Neural cell (in vitro differentiated cells): ENCODE data around the gene CCDC73. TPM values are rescaled to one million over a fixed set of nuclear protein-coding genes. Genes with fewer than 3 reads are reported as not detected.

Experiments
- H2AFZ ChIP-seq: fragments of 200-600, 300-800 bp; sonication (generic), shearing (Covaris generic); 2 replicates; pipeline ENCODE4 v1.6.0; 2014; ENCODE audit warnings: low read depth, mild to moderate bottlenecking, antibody characterized with exemption, low read length, moderate library complexity
- H3F3A ChIP-seq: fragments of 200-600 bp; shearing (Covaris generic); 2 replicates; pipeline ENCODE4 v1.6.1; 2016; ENCODE audit warnings: mild to moderate bottlenecking, moderate library complexity, mixed read lengths, antibody characterized with exemption, low read length; ENCODE audit not compliant: insufficient read depth, poor library complexity, severe bottlenecking
- H3K27ac ChIP-seq: fragments of 200-600, 300-800 bp; sonication (generic), shearing (Covaris generic); 2 replicates; pipeline ENCODE4 v1.5.1; 2014; ENCODE audit warnings: mild to moderate bottlenecking, low read length, moderate library complexity
- H3K27me3 ChIP-seq: fragments of 300-800, 200-600 bp; sonication (generic), shearing (Covaris generic); 2 replicates; pipeline ENCODE4 v1.6.0; 2014; ENCODE audit warnings: mild to moderate bottlenecking, low read depth, low read length, moderate library complexity; ENCODE audit not compliant: insufficient read depth
- H3K36me3 ChIP-seq: fragments of 300-800, 200-600 bp; sonication (generic), shearing (Covaris generic); 2 replicates; pipeline ENCODE4 v1.5.1; 2014; ENCODE audit warnings: mild to moderate bottlenecking, antibody characterized with exemption, low read length, moderate library complexity; ENCODE audit not compliant: insufficient read depth
- H3K4me2 ChIP-seq: fragments of 300-800, 200-600 bp; sonication (generic), shearing (Covaris generic); 2 replicates; pipeline ENCODE4 v1.6.0; 2014; ENCODE audit warnings: mild to moderate bottlenecking, low read length
- H3K4me3 ChIP-seq: fragments of 300-800, 200-600 bp; sonication (generic), shearing (Covaris generic); 2 replicates; pipeline ENCODE4 v1.5.1; 2014; ENCODE audit warnings: mild to moderate bottlenecking, low read length, moderate library complexity
- H3K79me2 ChIP-seq: fragments of 200-600 bp; shearing (Covaris generic); replicated peaks from 2 replicates; pipeline ENCODE4 v1.6.0; 2014; ENCODE audit warnings: mild to moderate bottlenecking, low read length, moderate library complexity; ENCODE audit not compliant: insufficient read depth
- H3K9ac ChIP-seq: fragments of 300-800, 200-600 bp; sonication (generic), shearing (Covaris generic); 2 replicates; pipeline ENCODE4 v1.6.1; 2016; ENCODE audit warnings: mild to moderate bottlenecking, low read length, mixed read lengths
- H3K9me2 ChIP-seq: fragments of 200-600 bp; shearing (Covaris generic); 2 replicates; pipeline ENCODE4 v1.6.1; 2016; ENCODE audit warnings: mild to moderate bottlenecking, low read length, mixed read lengths; ENCODE audit not compliant: insufficient read depth
- H3K9me3 ChIP-seq: fragments of 200-600, 300-800 bp; sonication (generic), shearing (Covaris generic); 2 replicates; pipeline ENCODE4 v1.6.1; 2016; ENCODE audit warnings: mild to moderate bottlenecking, mixed run types, low read length, moderate library complexity, mixed read lengths
- H4K20me1 ChIP-seq: fragments of 200-600 bp; shearing (Covaris generic); 2 replicates; pipeline ENCODE4 v1.6.1; 2016; ENCODE audit warnings: mild to moderate bottlenecking, mixed run types; ENCODE audit not compliant: insufficient read depth
- CTCF ChIP-seq: fragments of 450-650 bp; IDR thresholded peaks from 2 replicates; pipeline ENCODE4 v1.5.1; 2014; ENCODE audit warnings: antibody characterized with exemption, mild to moderate bottlenecking, moderate library complexity; ENCODE audit not compliant: poor library complexity, severe bottlenecking
- EP300 ChIP-seq: fragments of 450-650 bp; conservative IDR thresholded peaks from 2 replicates; pipeline ENCODE4 v1.6.1; 2014; ENCODE audit warnings: antibody characterized with exemption, mild to moderate bottlenecking, moderate library complexity; ENCODE audit not compliant: poor library complexity, severe bottlenecking
- EZH2 ChIP-seq: fragments of 200-600, 300-800 bp; shearing (Covaris generic), sonication (generic); IDR thresholded peaks from 2 replicates; pipeline ENCODE4 v1.6.1; 2014; ENCODE audit warnings: antibody characterized with exemption, low read length, borderline replicate concordance, mild to moderate bottlenecking; ENCODE audit not compliant: insufficient read depth, poor library complexity, severe bottlenecking
- MXI1 ChIP-seq: fragments of 450-650 bp; conservative IDR thresholded peaks from 2 replicates; pipeline ENCODE4 v1.6.1; 2014; ENCODE audit warnings: antibody characterized with exemption, mild to moderate bottlenecking; ENCODE audit not compliant: poor library complexity, severe bottlenecking
- POLR2AphosphoS5 ChIP-seq: IDR thresholded peaks from 2 replicates; pipeline ENCODE4 v1.6.1; 2012
- RAD21 ChIP-seq: fragments of 450-650 bp; conservative IDR thresholded peaks from 2 replicates; pipeline ENCODE4 v1.6.1; 2014; ENCODE audit warnings: antibody characterized with exemption, mild to moderate bottlenecking, moderate library complexity
- SMC3 ChIP-seq: fragments of 450-650 bp; conservative IDR thresholded peaks from 2 replicates; pipeline ENCODE4 v1.6.1; 2014; ENCODE audit warnings: antibody characterized with exemption, mild to moderate bottlenecking, moderate library complexity; ENCODE audit not compliant: poor library complexity
- TAF1 ChIP-seq: IDR thresholded peaks from 2 replicates; pipeline ENCODE4 v1.6.1; 2012; ENCODE audit warnings: low read depth
- polyA plus RNA-seq: library from polyadenylated mRNA; depleted of rRNA; stranded (reverse); fragments of >200 nt; gene quantifications from 2 replicates; pipeline ENCODE4 v1.2.3, GENCODE V29; 2014
- TF ChIP-seq, protein P1 (sequence below): IDR thresholded peaks from 2 replicates; pipeline ENCODE4 v1.6.1; 2012; ENCODE audit warnings: borderline replicate concordance

The CCDC73 gene
- polyA plus RNA-seq, 1 donor from 2014 or later: 0.07 TPM

DNA sequence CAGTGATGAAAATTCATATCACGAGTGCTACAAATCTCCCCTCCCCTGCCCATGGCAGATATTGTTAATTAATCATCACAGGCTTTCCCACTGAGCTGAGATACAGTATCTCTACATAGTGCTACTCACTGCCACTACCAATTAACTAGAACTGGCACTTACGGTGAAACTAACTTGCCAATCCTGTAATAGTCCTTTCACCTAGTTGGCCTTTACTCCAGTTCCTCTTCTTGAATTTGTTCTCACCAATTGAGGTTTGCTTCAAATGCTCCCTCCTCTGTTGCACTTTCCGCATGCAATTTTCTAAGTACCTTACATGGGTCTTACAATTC, 23.4 kb upstream of the CCDC73 start:
- Histone ChIP-seq H3K27me3 (no peaks in the 10 kb centered on the region), H3K9me2 (no peaks in the 10 kb centered on the region), H3F3A (no peaks in the 10 kb centered on the region), H2AFZ (no peak overlapping the region), H3K4me2 (no peak overlapping the region), H4K20me1 (no peaks in the 10 kb centered on the region), H3K4me3 (no peak overlapping the region), H3K9me3 (no peaks in the 10 kb centered on the region), H3K79me2 (no peaks in the 10 kb centered on the region), H3K36me3 (no peaks in the 10 kb centered on the region), H3K9ac (no peak overlapping the region), H3K27ac (no peak overlapping the region)
- TF ChIP-seq EP300: no peak
- TF ChIP-seq SMC3: no peak
- no peak for TF ChIP-seq EZH2
- TF ChIP-seq, protein P1, sequence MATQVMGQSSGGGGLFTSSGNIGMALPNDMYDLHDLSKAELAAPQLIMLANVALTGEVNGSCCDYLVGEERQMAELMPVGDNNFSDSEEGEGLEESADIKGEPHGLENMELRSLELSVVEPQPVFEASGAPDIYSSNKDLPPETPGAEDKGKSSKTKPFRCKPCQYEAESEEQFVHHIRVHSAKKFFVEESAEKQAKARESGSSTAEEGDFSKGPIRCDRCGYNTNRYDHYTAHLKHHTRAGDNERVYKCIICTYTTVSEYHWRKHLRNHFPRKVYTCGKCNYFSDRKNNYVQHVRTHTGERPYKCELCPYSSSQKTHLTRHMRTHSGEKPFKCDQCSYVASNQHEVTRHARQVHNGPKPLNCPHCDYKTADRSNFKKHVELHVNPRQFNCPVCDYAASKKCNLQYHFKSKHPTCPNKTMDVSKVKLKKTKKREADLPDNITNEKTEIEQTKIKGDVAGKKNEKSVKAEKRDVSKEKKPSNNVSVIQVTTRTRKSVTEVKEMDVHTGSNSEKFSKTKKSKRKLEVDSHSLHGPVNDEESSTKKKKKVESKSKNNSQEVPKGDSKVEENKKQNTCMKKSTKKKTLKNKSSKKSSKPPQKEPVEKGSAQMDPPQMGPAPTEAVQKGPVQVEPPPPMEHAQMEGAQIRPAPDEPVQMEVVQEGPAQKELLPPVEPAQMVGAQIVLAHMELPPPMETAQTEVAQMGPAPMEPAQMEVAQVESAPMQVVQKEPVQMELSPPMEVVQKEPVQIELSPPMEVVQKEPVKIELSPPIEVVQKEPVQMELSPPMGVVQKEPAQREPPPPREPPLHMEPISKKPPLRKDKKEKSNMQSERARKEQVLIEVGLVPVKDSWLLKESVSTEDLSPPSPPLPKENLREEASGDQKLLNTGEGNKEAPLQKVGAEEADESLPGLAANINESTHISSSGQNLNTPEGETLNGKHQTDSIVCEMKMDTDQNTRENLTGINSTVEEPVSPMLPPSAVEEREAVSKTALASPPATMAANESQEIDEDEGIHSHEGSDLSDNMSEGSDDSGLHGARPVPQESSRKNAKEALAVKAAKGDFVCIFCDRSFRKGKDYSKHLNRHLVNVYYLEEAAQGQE: no peak
- no peak for TF ChIP-seq CTCF

DNA sequence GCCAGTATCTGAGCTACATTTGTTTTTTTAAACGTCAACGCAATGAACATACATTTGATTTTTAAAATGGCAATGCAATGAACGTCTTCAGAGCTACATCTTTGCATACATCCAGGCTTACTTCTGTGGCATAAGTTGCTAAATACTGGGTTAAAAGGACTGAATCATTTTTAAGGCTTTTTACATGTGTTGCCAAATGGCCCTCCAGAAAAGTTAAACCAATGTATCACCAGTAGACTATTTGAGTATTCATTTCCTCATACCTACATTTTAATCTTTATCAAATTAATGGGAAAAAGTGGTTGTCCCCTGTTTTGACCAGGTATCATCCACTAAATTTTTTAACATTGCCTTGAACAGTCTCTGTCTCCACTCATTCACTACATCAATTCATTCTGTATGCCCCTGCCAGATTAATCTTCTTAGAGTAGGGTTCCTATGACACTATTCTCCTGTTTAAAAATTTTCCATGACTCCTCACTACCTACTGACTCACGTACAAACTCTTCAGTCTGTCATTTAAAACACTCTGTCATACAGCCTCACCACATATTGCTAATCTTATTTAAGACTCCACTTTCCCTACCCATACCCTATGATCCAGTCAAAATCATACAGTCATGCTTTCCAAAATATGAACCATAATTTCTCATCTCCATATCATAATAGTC, 22.9 kb upstream of the CCDC73 start:
- no peaks in the 10 kb centered on the region for H3K9me3 ChIP-seq
- no peak overlapping the region for H3K9ac ChIP-seq
- H3K9me2 ChIP-seq: no peaks in the 10 kb centered on the region
- no peaks in the 10 kb centered on the region for H3K36me3 ChIP-seq
- H2AFZ ChIP-seq: no peak overlapping the region
- H3K4me2 ChIP-seq: no peak overlapping the region
- TF ChIP-seq EP300: no peak
- no peak for TF ChIP-seq TAF1
- no peak for TF ChIP-seq POLR2AphosphoS5
- TF ChIP-seq, protein P1: no peak
- no peak for TF ChIP-seq CTCF
- no peak for TF ChIP-seq RAD21
- no peak for TF ChIP-seq SMC3
- no peak for TF ChIP-seq EZH2
- TF ChIP-seq MXI1: no peak
- H4K20me1 ChIP-seq: no peaks in the 10 kb centered on the region
- no peaks in the 10 kb centered on the region for H3K27me3 ChIP-seq
- H3K27ac ChIP-seq: no peak overlapping the region
- H3K79me2 ChIP-seq: no peaks in the 10 kb centered on the region
- H3K4me3 ChIP-seq: no peak overlapping the region
- no peaks in the 10 kb centered on the region for H3F3A ChIP-seq
